ENCODE measurements around the gene IQCE.

IQCE gene

GRCh38 chr7:2539031-2539911, 19.5 kb upstream of the IQCE start:
- H3K27ac ChIP-seq (ENCODE audit: low read depth, low read length) = no peak overlapping the region
- no peaks in the 10 kb centered on the region for H3K9me2 ChIP-seq (replicated peaks; ENCODE audit: control insufficient read depth, low read length)
- no peak overlapping the region for H3K4me2 ChIP-seq (ENCODE audit: low read length)
- H4K20me1 ChIP-seq (ENCODE audit: control insufficient read depth, insufficient read depth, low read depth, low read length) = no peaks in the 10 kb centered on the region
- H3K36me3 ChIP-seq (ENCODE audit: control insufficient read depth, low read length) = peaks cover 65% of the 10 kb centered on the region
- H3K79me2 ChIP-seq (ENCODE audit: control insufficient read depth, low read length) = no peaks in the 10 kb centered on the region
- no peaks in the 10 kb centered on the region for H3K27me3 ChIP-seq (ENCODE audit: control insufficient read depth, low read length)
- H3K4me3 ChIP-seq (ENCODE audit: low read length) = no peak overlapping the region
- no peak for TF ChIP-seq EZH2phosphoT487 (IDR thresholded peaks at IDR 0.05; ENCODE audit: borderline replicate concordance, low read length)
- TF ChIP-seq, protein P1, sequence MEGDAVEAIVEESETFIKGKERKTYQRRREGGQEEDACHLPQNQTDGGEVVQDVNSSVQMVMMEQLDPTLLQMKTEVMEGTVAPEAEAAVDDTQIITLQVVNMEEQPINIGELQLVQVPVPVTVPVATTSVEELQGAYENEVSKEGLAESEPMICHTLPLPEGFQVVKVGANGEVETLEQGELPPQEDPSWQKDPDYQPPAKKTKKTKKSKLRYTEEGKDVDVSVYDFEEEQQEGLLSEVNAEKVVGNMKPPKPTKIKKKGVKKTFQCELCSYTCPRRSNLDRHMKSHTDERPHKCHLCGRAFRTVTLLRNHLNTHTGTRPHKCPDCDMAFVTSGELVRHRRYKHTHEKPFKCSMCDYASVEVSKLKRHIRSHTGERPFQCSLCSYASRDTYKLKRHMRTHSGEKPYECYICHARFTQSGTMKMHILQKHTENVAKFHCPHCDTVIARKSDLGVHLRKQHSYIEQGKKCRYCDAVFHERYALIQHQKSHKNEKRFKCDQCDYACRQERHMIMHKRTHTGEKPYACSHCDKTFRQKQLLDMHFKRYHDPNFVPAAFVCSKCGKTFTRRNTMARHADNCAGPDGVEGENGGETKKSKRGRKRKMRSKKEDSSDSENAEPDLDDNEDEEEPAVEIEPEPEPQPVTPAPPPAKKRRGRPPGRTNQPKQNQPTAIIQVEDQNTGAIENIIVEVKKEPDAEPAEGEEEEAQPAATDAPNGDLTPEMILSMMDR (IDR thresholded peaks at IDR 0.05; ENCODE audit: low read depth, low read length, poor library complexity, severe bottlenecking) = no peak
- no peaks in the 10 kb centered on the region for H3F3A ChIP-seq (ENCODE audit: control insufficient read depth, insufficient read depth)
- no peaks in the 10 kb centered on the region for H3K9me3 ChIP-seq (ENCODE audit: control insufficient read depth, insufficient read depth, low read length)
- H3K4me1 ChIP-seq (ENCODE audit: control insufficient read depth, low read length) = no peaks in the 10 kb centered on the region

DNA sequence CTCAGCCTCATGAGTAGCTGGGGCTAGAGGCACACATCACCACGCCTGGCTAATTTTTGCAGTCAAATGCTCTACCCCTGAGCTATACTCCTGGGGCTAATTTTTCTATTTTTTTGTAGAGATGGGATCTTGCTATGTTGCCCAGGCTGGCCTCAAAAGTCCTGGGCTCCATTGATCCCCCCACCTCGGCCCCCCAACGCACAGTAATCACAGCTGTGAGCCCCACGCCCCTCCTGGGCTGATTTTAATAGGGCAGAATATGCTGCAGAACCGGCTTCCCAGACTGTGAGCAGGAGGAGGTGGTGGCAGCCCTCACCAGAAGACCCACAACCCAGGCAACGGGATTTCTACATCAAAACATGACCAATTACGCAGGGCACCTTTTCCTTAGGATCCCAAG, 18.6 kb upstream of the IQCE start:
- H3K4me3 ChIP-seq (ENCODE audit: low read length) = no peak overlapping the region
- peaks cover 71% of the 10 kb centered on the region for H3K36me3 ChIP-seq (ENCODE audit: control insufficient read depth, low read length)
- no peaks in the 10 kb centered on the region for H3K79me2 ChIP-seq (ENCODE audit: control insufficient read depth, low read length)
- H3F3A ChIP-seq (ENCODE audit: control insufficient read depth, insufficient read depth) = no peaks in the 10 kb centered on the region
- H3K27me3 ChIP-seq (ENCODE audit: control insufficient read depth, low read length) = no peaks in the 10 kb centered on the region
- H3K27ac ChIP-seq (ENCODE audit: low read depth, low read length) = no peak overlapping the region
- no peaks in the 10 kb centered on the region for H3K4me1 ChIP-seq (ENCODE audit: control insufficient read depth, low read length)
- no peaks in the 10 kb centered on the region for H4K20me1 ChIP-seq (ENCODE audit: control insufficient read depth, insufficient read depth, low read depth, low read length)
- no peaks in the 10 kb centered on the region for H3K9me2 ChIP-seq (replicated peaks; ENCODE audit: control insufficient read depth, low read length)
- no peaks in the 10 kb centered on the region for H3K9me3 ChIP-seq (ENCODE audit: control insufficient read depth, insufficient read depth, low read length)
- H3K4me2 ChIP-seq (ENCODE audit: low read length) = no peak overlapping the region
- TF ChIP-seq, protein P1 (IDR thresholded peaks at IDR 0.05; ENCODE audit: low read depth, low read length, poor library complexity, severe bottlenecking) = no peak
- TF ChIP-seq EZH2phosphoT487 (IDR thresholded peaks at IDR 0.05; ENCODE audit: borderline replicate concordance, low read length) = no peak

DNA sequence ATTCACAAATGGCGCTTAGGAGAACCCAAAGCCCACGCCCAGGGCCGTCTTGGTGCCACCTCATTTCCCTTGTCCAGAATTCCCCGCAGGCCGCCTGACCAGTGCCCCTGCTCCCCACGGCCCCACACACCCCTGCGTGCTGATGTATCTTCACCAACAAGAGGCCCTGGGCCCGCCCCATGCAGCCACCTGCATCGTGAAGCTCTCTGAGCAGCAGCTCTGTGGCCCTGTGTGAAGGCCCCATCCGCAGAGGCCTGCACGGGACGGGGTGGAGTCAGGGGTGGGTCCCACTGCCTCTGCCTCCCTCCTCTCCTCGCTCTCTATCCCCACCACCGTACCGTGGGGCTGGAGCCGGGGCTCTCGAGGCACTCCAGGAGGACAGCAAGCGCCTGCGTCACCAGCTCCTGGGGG, 18.1 kb upstream of the IQCE start:
- no peaks in the 10 kb centered on the region for H3K27me3 ChIP-seq (ENCODE audit: control insufficient read depth, low read length)
- H3F3A ChIP-seq (ENCODE audit: control insufficient read depth, insufficient read depth) = no peaks in the 10 kb centered on the region
- H4K20me1 ChIP-seq (ENCODE audit: control insufficient read depth, insufficient read depth, low read depth, low read length) = no peaks in the 10 kb centered on the region
- H3K9me3 ChIP-seq (ENCODE audit: control insufficient read depth, insufficient read depth, low read length) = no peaks in the 10 kb centered on the region
- no peak overlapping the region for H3K4me2 ChIP-seq (ENCODE audit: low read length)
- H3K9me2 ChIP-seq (replicated peaks; ENCODE audit: control insufficient read depth, low read length) = no peaks in the 10 kb centered on the region
- no peak overlapping the region for H3K27ac ChIP-seq (ENCODE audit: low read depth, low read length)
- H3K36me3 ChIP-seq (ENCODE audit: control insufficient read depth, low read length) = peaks cover 73% of the 10 kb centered on the region
- TF ChIP-seq, protein P1 (IDR thresholded peaks at IDR 0.05; ENCODE audit: low read depth, low read length, poor library complexity, severe bottlenecking) = no peak
- no peak for TF ChIP-seq EZH2phosphoT487 (IDR thresholded peaks at IDR 0.05; ENCODE audit: borderline replicate concordance, low read length)
- H3K4me3 ChIP-seq (ENCODE audit: low read length) = no peak overlapping the region
- H3K79me2 ChIP-seq (ENCODE audit: control insufficient read depth, low read length) = no peaks in the 10 kb centered on the region
- H3K4me1 ChIP-seq (ENCODE audit: control insufficient read depth, low read length) = no peaks in the 10 kb centered on the region

All from DOHH2 (cell line).